ENCODE data around the gene PHF23. TPM values are rescaled to one million over a fixed set of nuclear protein-coding genes. Genes with fewer than 3 reads are reported as not detected.

Gene PHF23
- total and polyA plus RNA-seq, 4 donors: 25.4 to 40.5 (median 27.2) TPM

GRCh38 chr17:7253082-7253481 lies 13.8 kb upstream of the PHF23 start:
- Histone ChIP-seq H3K36me3 (ENCODE audit: control insufficient read depth in 4 of 4, insufficient read depth in 4 of 4, low read length in 4 of 4) (peaks cover 0 to 19% (median 10%) of the 10 kb centered on the region in 4 donors), H3K27ac (ENCODE audit: low read depth in 1 of 2, low read length in 1 of 2) (peak overlapping the region in 1 of 2 donors; percentile 88), H3K4me1 (ENCODE audit: control insufficient read depth in 5 of 5, insufficient read depth in 5 of 5, low read length in 5 of 5) (peaks cover 0 to 26% (median 11%) of the 10 kb centered on the region in 5 donors), H3K4me3 (no peak overlapping the region), H3K9ac (ENCODE audit: insufficient read depth in 1 of 2, low read length in 2 of 2) (peak overlapping the region; percentile 72 to 97), H3K27me3 (ENCODE audit: control insufficient read depth in 3 of 3, insufficient read depth in 3 of 3, low read length in 2 of 3) (no peaks in the 10 kb centered on the region), H3K9me3 (ENCODE audit: control insufficient read depth in 4 of 4, insufficient read depth in 3 of 4, low read length in 3 of 4) (no peaks in the 10 kb centered on the region)
- WGBS, 2 donors: 74 to 87% methylated on average over 5 of the region's 5 CpGs
- no peak for DNase-seq
- TF ChIP-seq CTCF (IDR thresholded peaks at IDR 0.05; ENCODE audit: control extremely low read depth, extremely low read depth): no peak
- no peak for ATAC-seq (ENCODE audit: insufficient read depth, low FRiP score)

- Histone ChIP-seq H3K36me3 (ENCODE audit: control insufficient read depth in 4 of 4, insufficient read depth in 4 of 4, low read length in 4 of 4) (peaks cover 0 to 19% (median 10%) of the 10 kb centered on the region in 4 donors), H3K4me3 (peak within 1 kb of the TSS; percentile 90), H3K9me3 (ENCODE audit: control insufficient read depth in 4 of 4, insufficient read depth in 3 of 4, low read length in 3 of 4) (no peaks in the 10 kb centered on the region), H3K9ac (ENCODE audit: insufficient read depth in 1 of 2, low read length in 2 of 2) (peak within 1 kb of the TSS; percentile 77 to 97), H3K27me3 (ENCODE audit: control insufficient read depth in 3 of 3, insufficient read depth in 3 of 3, low read length in 2 of 3) (no peaks in the 10 kb centered on the region), H3K27ac (ENCODE audit: low read depth in 1 of 2, low read length in 1 of 2) (peak within 1 kb of the TSS; percentile 96 to 99), H3K4me1 (ENCODE audit: control insufficient read depth in 5 of 5, insufficient read depth in 5 of 5, low read length in 5 of 5) (peaks cover 0 to 26% (median 11%) of the 10 kb centered on the region in 5 donors)
- DNase-seq: peak; percentile 95 to 98 (median 96)
- WGBS, 2 donors: 1% methylated on average over 53 to 55 of the region's 55 CpGs
- TF ChIP-seq CTCF (IDR thresholded peaks at IDR 0.05; ENCODE audit: control extremely low read depth, extremely low read depth): peak; percentile 15
- ATAC-seq (ENCODE audit: insufficient read depth, low FRiP score): peak; percentile 74
Observed at GRCh38 chr17:7252176-7253043, 13.2 kb upstream of the PHF23 start, which contains the start of gene ELP5. Gene ELP5, plus strand, starts transcription at chr17:7252215. Its CDS starts 336 bp downstream, at chr17:7252551.

GRCh38 chr17:7251661-7252175 lies 12.5 kb upstream of the PHF23 start, which contains the start of gene CTDNEP1:
Gene CTDNEP1, minus strand, starts transcription at chr17:7251734. Its CDS starts 438 bp downstream, at chr17:7251296.
- ATAC-seq (ENCODE audit: insufficient read depth, low FRiP score) (peak; percentile 94), DNase-seq (peak; percentile 100)
- no peak for TF ChIP-seq CTCF (IDR thresholded peaks at IDR 0.05; ENCODE audit: control extremely low read depth, extremely low read depth)
- H3K36me3 ChIP-seq (ENCODE audit: control insufficient read depth in 4 of 4, insufficient read depth in 4 of 4, low read length in 4 of 4): peaks cover 0 to 18% (median 12%) of the 10 kb centered on the region in 4 donors
- H3K27me3 ChIP-seq (ENCODE audit: control insufficient read depth in 3 of 3, insufficient read depth in 3 of 3, low read length in 2 of 3): no peaks in the 10 kb centered on the region
- no peaks in the 10 kb centered on the region for H3K9me3 ChIP-seq (ENCODE audit: control insufficient read depth in 4 of 4, insufficient read depth in 3 of 4, low read length in 3 of 4)
- peaks cover 0 to 26% (median 11%) of the 10 kb centered on the region in 5 donors for H3K4me1 ChIP-seq (ENCODE audit: control insufficient read depth in 5 of 5, insufficient read depth in 5 of 5, low read length in 5 of 5)
- peak within 1 kb of the TSS; percentile 77 to 97 for H3K9ac ChIP-seq (ENCODE audit: insufficient read depth in 1 of 2, low read length in 2 of 2)
- H3K27ac ChIP-seq (ENCODE audit: low read depth in 1 of 2, low read length in 1 of 2): peak within 1 kb of the TSS; percentile 96 to 99
- H3K4me3 ChIP-seq: peak within 1 kb of the TSS; percentile 90
- WGBS, 2 donors: 1% methylated on average over 39 to 41 of the region's 41 CpGs

All from lung (tissue), 12 donors.